ENCODE results near the gene PSMG1. TPM values are rescaled to one million over a fixed set of nuclear protein-coding genes. Genes with fewer than 3 reads are reported as not detected.

Gene PSMG1
- total and polyA plus RNA-seq, 2 of the 8 experiments (the other 6 are each of a cell fraction or from before 2014, with no cell fraction given): 50.7 to 93.7 TPM

DNA sequence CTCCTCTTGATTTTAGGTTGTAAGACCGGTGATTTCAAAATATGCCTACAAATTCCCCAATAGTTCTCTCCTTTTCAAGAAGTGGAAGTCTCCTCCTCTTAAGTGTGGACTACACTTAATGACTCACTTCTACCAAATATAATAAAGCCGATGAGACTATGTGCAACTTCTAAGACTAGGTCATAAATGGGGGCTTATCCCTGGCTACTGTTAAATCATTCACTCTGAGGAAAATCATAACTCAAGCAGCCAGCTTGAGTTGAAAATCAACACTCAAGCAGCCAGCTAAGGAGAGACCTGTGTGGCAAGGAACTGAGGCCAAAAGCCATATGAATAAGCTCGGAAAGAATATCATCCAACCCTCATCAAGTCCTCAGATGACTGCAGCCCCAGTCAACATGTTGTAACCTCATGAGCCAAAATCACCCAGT, 49.6 kb upstream of the PSMG1 start:
- Histone ChIP-seq H3K4me3 (ENCODE audit: extremely low read depth in 1 of 4, insufficient read depth in 2 of 4, low read depth in 3 of 4, low read length in 4 of 4) (no peak overlapping the region), H4K91ac (replicated peaks; ENCODE audit: insufficient read length, low read length) (no peak overlapping the region), H3K27ac (ENCODE audit: low read depth, low read length) (no peak overlapping the region), H3K23me2 (ENCODE audit: low read depth, low read length) (no peaks in the 10 kb centered on the region), H3K36me3 (ENCODE audit: control insufficient read depth in 2 of 4, insufficient read depth in 4 of 4, low read length in 3 of 4) (peaks cover 9 to 75% (median 25%) of the 10 kb centered on the region in 4 experiments), H3K27me3 (replicated peaks in 1 of 4; ENCODE audit: control insufficient read depth in 3 of 4, extremely low read depth in 1 of 4, insufficient read depth in 3 of 4, low read length in 3 of 4) (no peaks in the 10 kb centered on the region), H4K20me1 (replicated peaks in 1 of 2; ENCODE audit: control insufficient read depth in 1 of 2, insufficient read depth in 2 of 2, low read length in 2 of 2) (peaks cover 1 to 7% of the 10 kb centered on the region in 2 experiments), H3K4ac (replicated peaks; ENCODE audit: insufficient read length, low read depth, low read length) (no peak overlapping the region), H4K8ac (ENCODE audit: extremely low read depth, insufficient read depth, low read length) (no peak overlapping the region), H2BK20ac (ENCODE audit: low read length) (no peak overlapping the region), H2AFZ (ENCODE audit: low read length) (no peak overlapping the region), H3K14ac (ENCODE audit: insufficient read length) (no peak overlapping the region), H2BK5ac (ENCODE audit: low read depth, low read length) (no peak overlapping the region), H3K79me1 (ENCODE audit: low read depth, low read length) (peaks cover 2% of the 10 kb centered on the region; the same call in 1 of the 2 replicates), H3K9ac (replicated peaks in 1 of 4; ENCODE audit: extremely low read depth in 1 of 4, low read depth in 3 of 4, low read length in 3 of 4) (no peak overlapping the region), H4K5ac (ENCODE audit: insufficient read length, low read depth, low read length) (no peak overlapping the region), H3K9me3 (ENCODE audit: insufficient read depth in 2 of 2, low read depth in 1 of 2, low read length in 1 of 2) (no peaks in the 10 kb centered on the region), H3K18ac (ENCODE audit: extremely low read depth, low read length) (no peak overlapping the region), H2BK12ac (ENCODE audit: low read depth, low read length) (no peak overlapping the region), H3K4me1 (replicated peaks in 1 of 4; ENCODE audit: control insufficient read depth in 3 of 4, insufficient read depth in 4 of 4, low read length in 3 of 4) (no peaks in the 10 kb centered on the region), H3K23ac (ENCODE audit: insufficient read length) (no peak overlapping the region), H3K79me2 (ENCODE audit: control insufficient read depth in 1 of 2, insufficient read depth in 2 of 2, low read length in 2 of 2) (no peaks in the 10 kb centered on the region), H2AK5ac (ENCODE audit: low read depth, low read length) (no peak overlapping the region), H3K4me2 (ENCODE audit: insufficient read depth in 1 of 2, low read depth in 2 of 2, low read length in 2 of 2) (no peak overlapping the region), H3K56ac (replicated peaks; ENCODE audit: insufficient read length, low read depth, low read length) (no peak overlapping the region), H2BK15ac (ENCODE audit: low read length) (no peak overlapping the region), H2BK120ac (replicated peaks; ENCODE audit: low read depth, low read length) (no peak overlapping the region)
- 94% methylated on average over 3 of the region's 3 CpGs; no CpG with 5 or more reads in 1 of the 2 experiments for WGBS, 2 experiments (ENCODE audit: extremely low coverage in 1 of 2, insufficient coverage in 1 of 2, insufficient read length in 1 of 2, insufficient replicate concordance in 2 of 2, low coverage in 1 of 2, low lambda C conversion rate in 2 of 2, missing lambda C conversion rate in 1 of 2)
- TF ChIP-seq PHF8 (conservative IDR thresholded peaks at IDR 0.05; ENCODE audit: low read depth, low read length) (no peak), FOSL1 (IDR thresholded peaks at IDR 0.05; ENCODE audit: insufficient read depth, low read depth, low read length) (no peak), CBX8 (IDR thresholded peaks at IDR 0.05; ENCODE audit: borderline replicate concordance, low read depth, low read length) (no peak), CTBP2 (IDR thresholded peaks at IDR 0.05; ENCODE audit: borderline replicate concordance, insufficient read depth, insufficient read length, low read length) (no peak), MAFK (IDR thresholded peaks at IDR 0.05; ENCODE audit: low read depth, low read length) (no peak), SRF (IDR thresholded peaks at IDR 0.05; ENCODE audit: low read depth, low read length) (no peak), RFX5 (IDR thresholded peaks at IDR 0.05; ENCODE audit: borderline replicate concordance, low read depth, low read length) (no peak), RAD21 (IDR thresholded peaks at IDR 0.05 in 1 of 2, conservative IDR thresholded peaks at IDR 0.05 in 1 of 2; ENCODE audit: low read depth in 2 of 2, low read length in 2 of 2) (no peak), CHD1 (IDR thresholded peaks at IDR 0.05; ENCODE audit: low read depth, low read length) (no peak), ZNF274 (IDR thresholded peaks at IDR 0.05; ENCODE audit: borderline replicate concordance, extremely low read depth, low read length) (no peak)
- TF ChIP-seq, protein P1, sequence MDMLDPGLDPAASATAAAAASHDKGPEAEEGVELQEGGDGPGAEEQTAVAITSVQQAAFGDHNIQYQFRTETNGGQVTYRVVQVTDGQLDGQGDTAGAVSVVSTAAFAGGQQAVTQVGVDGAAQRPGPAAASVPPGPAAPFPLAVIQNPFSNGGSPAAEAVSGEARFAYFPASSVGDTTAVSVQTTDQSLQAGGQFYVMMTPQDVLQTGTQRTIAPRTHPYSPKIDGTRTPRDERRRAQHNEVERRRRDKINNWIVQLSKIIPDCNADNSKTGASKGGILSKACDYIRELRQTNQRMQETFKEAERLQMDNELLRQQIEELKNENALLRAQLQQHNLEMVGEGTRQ (IDR thresholded peaks at IDR 0.05; ENCODE audit: low read length): no peak
- ChIA-PET CTCF (ENCODE audit: partially characterized antibody) (interaction anchor here (0.5 to 0.7 kb wide), 2 partner anchors 13 to 829 kb away, joined by 3 to 7 read pairs; no protein-coding TSS in a partner anchor), POLR2A (ENCODE audit: partially characterized antibody) (interaction anchor here (1.8 kb wide), 1 partner anchor 14 kb away, joined by 8 read pairs; no protein-coding TSS in a partner anchor)
- no peak for DNase-seq (ENCODE audit: low read depth in 1 of 2, low spot score in 2 of 2)
- no peak for FAIRE-seq

Measured in H1 (cell line).